IPS-18a (cell line): Measurements from ENCODE around the gene PPP1R9B.
A peak's percentile ranks its signal among the peaks of the same experiment; 100 is the strongest.

Experiments used
- H3K27ac ChIP-seq: one replicate; pipeline ENCODE4 v1.5.1; 2013; ENCODE audit warnings: low read length
- H3K27me3 ChIP-seq: one replicate; pipeline ENCODE4 v1.6.1; 2013; ENCODE audit warnings: mild to moderate bottlenecking, low read length; ENCODE audit not compliant: control insufficient read depth, insufficient read depth
- H3K36me3 ChIP-seq: one replicate; pipeline ENCODE4 v1.6.1; 2013; ENCODE audit warnings: low read depth, low read length; ENCODE audit not compliant: control insufficient read depth
- H3K4me1 ChIP-seq: one replicate; pipeline ENCODE4 v1.6.1; 2013; ENCODE audit warnings: low read depth, low read length; ENCODE audit not compliant: control insufficient read depth
- H3K4me3 ChIP-seq: one replicate; pipeline ENCODE4 v1.5.1; 2013; ENCODE audit warnings: low read length
- H3K9ac ChIP-seq: one replicate; pipeline ENCODE4 v1.6.1; 2013; ENCODE audit warnings: mild to moderate bottlenecking, low read length, moderate library complexity
- H3K9me3 ChIP-seq: one replicate; pipeline ENCODE4 v1.6.1; 2013; ENCODE audit warnings: low read depth, low read length; ENCODE audit not compliant: control insufficient read depth

The PPP1R9B gene

DNA sequence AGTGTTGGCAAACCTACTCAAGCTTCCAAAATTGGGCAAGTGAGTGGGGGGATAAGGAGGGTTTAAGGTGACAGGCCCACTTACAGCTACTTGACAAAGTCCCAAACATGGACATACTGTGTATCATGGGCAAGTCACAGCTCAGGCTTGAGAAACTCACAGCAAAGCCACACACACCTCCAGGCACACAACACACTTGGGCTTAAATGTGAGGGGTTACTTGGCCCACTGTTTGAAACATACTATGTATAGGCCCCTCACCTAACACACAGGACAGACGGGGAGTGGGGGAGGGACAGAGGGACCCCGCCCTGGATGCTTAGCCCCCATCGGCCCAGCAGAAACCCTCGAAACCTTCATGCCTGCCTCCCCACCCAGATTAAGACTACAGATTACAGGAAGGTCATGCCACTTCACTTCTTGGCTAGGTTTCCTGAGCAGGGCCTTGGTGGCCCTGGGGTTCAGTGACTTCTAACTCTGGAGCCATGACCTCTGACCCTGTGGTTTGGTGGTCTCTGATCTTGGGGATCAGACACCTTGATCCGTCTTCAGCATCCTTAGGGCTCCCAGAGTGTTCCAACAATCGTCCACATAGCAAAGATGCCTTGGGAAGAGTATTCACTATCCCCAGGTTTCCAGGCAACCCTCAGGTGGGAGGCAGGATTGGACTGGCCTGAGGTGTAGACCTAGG lies 18.2 kb downstream of the PPP1R9B start:
- H3K27me3 ChIP-seq, result peaks cover 22% of the 10 kb centered on the region
- no peak overlapping the region for H3K4me3 ChIP-seq
- H3K9ac ChIP-seq, result no peak overlapping the region
- H3K4me1 ChIP-seq, result peaks cover 28% of the 10 kb centered on the region
- no peaks in the 10 kb centered on the region for H3K9me3 ChIP-seq
- H3K27ac ChIP-seq, result no peak overlapping the region
- no peaks in the 10 kb centered on the region for H3K36me3 ChIP-seq

DNA sequence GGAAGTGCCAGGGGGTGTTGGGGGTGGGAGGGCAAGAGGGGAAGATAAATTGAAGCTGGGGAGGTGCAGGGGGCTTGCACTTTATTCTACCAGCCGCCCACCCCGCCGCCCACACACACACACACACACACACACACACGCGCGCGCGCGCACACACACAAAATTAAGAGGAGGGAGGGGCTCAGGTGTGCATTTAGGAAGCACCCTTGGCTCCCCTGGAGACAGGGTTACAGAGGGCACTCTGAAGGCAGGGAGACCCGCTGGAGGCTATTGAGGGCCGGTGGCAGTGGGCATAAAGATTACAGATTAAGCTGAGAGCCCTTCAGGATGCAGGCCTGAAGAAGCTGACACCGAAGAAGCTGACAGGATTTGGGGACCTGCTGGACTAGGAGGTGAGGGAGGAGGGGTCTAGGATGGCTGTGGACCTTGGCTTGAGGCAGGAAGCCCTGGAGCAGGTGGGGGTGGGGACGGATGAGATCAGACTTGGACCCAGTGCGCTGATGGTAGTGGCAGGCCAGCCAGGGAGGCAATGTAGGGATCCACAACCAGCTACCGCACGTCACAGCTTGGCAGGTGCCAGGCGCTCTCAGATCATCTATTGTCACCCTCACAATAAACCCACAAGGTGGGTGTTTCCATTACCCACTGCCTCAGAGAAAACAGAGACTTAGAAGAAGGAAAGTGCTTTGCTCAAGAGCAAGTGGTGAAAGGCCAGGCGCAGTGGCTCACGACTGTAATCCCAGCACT lies 19.7 kb downstream of the PPP1R9B start:
- H3K27me3 ChIP-seq, result peaks cover 22% of the 10 kb centered on the region
- no peak overlapping the region for H3K27ac ChIP-seq
- H3K36me3 ChIP-seq, result no peaks in the 10 kb centered on the region
- peak overlapping the region; percentile 61 for H3K4me3 ChIP-seq
- peaks cover 28% of the 10 kb centered on the region for H3K4me1 ChIP-seq
- H3K9me3 ChIP-seq, result no peaks in the 10 kb centered on the region
- H3K9ac ChIP-seq, result no peak overlapping the region

DNA sequence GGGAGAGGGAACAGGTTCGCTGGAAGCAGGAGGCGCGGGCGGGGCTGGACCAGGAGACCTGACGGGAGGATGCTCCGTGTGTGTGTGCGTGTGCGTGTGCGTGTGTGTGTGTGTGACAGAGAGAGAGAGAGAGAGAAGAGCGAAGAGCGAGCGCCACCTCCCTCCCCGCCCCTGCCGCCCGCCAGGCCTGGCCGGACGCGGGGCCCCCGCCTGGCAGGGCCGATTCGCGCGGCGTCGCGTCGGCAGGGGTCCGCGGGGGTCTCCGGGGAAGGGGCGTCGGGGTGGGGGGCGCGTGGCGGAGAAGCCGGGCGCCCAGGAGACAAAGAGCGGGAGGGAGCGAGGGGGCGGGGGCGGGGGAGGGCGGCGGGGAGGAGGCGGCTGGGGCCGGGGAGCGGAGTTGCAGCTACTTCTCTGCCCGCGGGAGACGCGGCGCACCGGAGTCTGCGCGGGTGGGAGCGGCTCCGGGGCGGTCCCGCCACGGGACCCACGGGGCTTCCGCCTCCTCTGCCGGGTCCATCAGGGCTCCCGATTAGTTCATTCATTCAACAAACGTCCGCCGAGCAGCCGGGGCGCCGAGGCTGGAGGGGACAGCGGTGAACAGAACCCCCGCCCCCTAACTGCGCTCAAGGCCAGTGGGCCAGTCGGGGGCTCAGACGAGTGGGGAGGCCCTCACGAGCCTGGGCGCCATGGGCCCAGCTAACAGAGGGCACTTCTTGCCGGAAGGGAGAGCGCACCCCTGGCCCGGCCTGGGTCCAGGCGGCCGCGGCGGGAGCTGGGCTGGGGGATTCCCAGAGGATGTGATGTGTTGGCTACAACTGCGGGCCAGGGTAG lies 20.5 kb downstream of the PPP1R9B start, which contains the start of gene SAMD14:
TSS of gene SAMD14 (minus strand) at position 433 of the 831 bp plus-strand sequence. CDS start 5,201 bp downstream, outside the sequence.
- peak within 1 kb of the TSS; percentile 61 for H3K4me3 ChIP-seq
- peaks cover 22% of the 10 kb centered on the region for H3K27me3 ChIP-seq
- H3K27ac ChIP-seq, result no peak within 1 kb of the TSS
- H3K4me1 ChIP-seq, result peaks cover 28% of the 10 kb centered on the region
- H3K9me3 ChIP-seq, result no peaks in the 10 kb centered on the region
- no peaks in the 10 kb centered on the region for H3K36me3 ChIP-seq
- H3K9ac ChIP-seq, result no peak within 1 kb of the TSS

DNA sequence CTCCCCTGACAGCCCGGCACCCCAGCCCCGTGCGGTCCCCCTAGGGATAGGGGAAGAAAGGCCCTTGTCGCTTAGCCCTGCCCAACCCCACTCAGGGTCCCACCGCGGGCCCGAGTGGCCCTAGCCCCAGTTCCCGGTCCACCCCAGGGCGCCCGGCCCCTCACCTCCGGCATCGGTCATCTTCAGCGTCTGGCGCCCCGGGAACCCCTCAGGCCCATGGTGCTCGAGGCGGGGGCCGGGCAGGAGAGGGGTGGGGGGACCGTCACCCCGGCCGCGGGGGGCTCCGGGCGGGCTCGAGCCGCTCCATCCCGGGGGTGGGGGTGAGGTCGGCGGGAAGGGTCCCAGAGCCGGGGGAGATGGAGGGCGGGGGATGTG lies 21.1 kb downstream of the PPP1R9B start:
- Histone ChIP-seq H3K27me3 (peaks cover 22% of the 10 kb centered on the region), H3K9ac (no peak overlapping the region), H3K4me1 (peaks cover 25% of the 10 kb centered on the region), H3K36me3 (no peaks in the 10 kb centered on the region), H3K4me3 (peak overlapping the region; percentile 45), H3K9me3 (no peaks in the 10 kb centered on the region), H3K27ac (no peak overlapping the region)

DNA sequence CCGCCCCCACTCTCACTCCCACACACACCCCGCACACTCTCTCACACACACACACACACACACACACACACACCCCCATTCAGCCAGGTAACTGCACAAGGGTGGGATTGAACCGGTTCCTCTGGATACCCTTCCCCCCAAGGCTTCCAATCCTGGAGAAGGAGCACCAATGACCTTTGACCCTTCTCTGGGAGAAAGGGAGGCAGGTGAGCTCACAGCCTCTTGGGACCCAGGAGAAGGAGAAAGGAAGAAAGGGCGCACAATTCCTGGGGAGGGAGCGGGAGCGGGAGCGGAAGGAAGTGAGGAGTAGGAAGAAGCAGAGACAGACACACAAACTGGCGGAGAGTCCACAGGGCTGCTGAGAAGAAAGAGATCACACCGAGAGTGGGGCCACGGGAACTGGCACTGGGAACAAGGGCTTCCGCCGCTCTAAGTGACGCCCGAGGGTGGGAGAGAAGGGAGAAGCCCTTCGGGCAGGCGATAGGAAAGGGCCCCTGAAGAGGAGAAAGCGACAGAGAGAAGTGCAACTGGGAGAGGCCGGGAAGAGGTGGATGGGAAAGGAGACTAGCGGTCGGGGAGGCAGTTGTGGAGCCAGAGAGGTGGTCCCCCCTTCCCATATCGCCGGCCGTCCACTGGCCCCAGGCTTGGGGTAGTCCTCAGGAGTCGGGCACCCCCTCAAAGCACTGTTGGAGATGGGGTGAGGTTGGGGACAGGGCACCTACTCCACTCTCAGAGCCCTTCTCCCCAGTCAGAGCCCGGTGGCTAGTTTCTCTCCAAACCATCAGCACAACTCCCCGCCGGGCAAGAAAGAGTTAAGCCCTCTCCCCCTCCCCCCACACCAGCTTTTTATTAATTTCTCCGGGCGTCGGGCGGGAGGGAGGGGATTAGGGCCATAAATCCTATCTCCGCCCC lies 21.8 kb downstream of the PPP1R9B start:
- Histone ChIP-seq H3K9ac (no peak overlapping the region), H3K27me3 (peaks cover 22% of the 10 kb centered on the region), H3K27ac (no peak overlapping the region), H3K9me3 (no peaks in the 10 kb centered on the region), H3K36me3 (no peaks in the 10 kb centered on the region), H3K4me1 (peaks cover 25% of the 10 kb centered on the region), H3K4me3 (peak overlapping the region; percentile 45)

DNA sequence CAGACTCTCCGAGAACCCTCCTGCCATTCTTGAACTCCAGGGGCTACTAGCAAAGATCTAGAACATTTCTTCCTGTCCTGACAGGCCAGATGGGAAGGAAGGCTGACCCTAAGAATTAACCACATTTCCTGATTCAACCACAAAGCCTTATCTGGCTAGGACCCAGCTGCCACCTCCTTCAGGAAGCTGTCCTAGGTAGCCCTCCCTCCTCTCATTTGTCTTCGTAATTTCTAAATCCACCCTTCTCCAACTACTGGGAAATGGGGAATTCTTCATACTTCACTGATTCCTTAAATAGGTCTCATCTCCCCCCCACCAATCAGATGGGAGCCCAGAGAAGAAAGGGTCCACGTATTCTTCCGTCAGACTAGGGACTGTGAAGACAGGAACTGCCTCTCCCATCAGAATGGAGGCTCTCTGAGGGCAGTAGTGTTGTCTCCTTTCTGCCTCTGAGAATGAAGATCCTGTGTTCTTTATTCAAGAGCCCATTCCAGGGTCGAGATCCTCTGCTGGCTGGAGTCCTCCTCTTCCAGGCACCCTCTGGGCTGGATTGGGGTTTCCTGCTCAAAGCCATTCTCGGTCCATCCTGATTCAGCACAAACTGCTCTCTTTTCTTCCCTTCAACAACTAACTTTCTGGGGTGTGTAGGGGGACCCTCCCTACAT lies 22.6 kb downstream of the PPP1R9B start:
- Histone ChIP-seq H3K27me3 (peaks cover 22% of the 10 kb centered on the region), H3K4me3 (peak overlapping the region; percentile 28), H3K9me3 (no peaks in the 10 kb centered on the region), H3K9ac (no peak overlapping the region), H3K27ac (no peak overlapping the region), H3K36me3 (no peaks in the 10 kb centered on the region), H3K4me1 (peaks cover 28% of the 10 kb centered on the region)

DNA sequence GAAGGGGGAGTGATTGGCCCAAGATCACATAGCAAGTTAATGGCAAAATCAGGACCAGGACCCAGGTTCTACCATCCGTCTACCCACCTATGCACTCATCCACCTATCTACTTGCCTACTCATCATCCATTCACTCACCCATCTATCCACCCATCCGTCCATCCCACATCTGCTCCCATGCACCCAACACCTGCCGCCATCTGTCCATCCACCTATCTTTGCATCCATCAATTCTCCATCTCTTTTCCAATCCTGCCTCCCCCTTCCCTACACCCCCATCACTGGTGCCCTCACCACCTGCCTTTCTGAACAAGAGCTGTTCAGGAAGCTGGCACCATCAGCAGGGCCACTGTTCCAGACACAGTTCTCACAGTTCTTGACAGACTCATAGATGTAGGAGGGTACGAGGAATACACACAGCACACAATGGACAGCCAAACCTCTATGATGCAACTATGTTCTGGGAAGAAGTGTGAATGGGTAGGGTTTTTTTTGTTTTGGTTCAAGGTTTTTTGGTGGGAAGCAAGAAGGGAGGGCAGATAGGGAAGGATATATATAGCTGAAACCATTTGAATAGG lies 25.0 kb downstream of the PPP1R9B start:
- H3K4me3 ChIP-seq, result no peak overlapping the region
- H3K4me1 ChIP-seq, result peaks cover 25% of the 10 kb centered on the region
- no peaks in the 10 kb centered on the region for H3K36me3 ChIP-seq
- H3K27me3 ChIP-seq, result peaks cover 5% of the 10 kb centered on the region
- no peaks in the 10 kb centered on the region for H3K9me3 ChIP-seq
- H3K27ac ChIP-seq, result no peak overlapping the region
- H3K9ac ChIP-seq, result no peak overlapping the region

DNA sequence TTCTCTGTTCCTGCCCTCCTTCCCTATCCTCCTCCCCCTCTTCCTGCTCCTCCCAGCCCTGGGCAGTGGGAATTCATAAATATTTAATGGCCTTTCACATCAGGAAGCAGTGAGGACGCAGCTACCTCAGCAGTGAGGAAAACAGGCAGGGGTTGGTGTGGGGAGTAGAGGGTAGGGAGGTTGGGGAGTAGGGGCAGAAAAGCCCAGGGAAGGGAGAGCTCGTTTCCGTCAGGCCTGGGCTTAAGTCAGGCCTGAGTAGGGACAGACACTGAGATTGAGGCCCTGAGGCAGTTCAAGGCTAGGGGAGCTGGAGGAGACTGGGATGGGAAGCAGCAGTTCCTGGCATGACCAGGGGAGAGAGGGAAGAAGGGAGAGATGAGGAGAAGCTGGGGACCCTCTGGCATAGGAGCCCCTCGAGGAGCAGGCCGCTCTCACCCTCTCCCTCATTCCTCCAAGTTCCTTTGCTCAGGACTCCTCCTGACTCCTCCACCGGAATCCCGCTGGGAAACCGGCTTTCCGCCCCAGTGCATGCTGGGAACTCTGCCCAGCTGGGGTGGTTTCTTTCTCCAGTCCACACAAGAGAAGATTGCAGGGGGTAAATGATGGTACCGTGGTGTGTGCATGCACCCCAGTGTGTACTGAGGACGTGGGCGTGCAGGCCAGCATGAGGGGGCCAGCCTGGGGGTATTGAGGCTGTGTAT lies 26.7 kb downstream of the PPP1R9B start:
- H3K27ac ChIP-seq, result no peak overlapping the region
- H3K9ac ChIP-seq, result no peak overlapping the region
- H3K4me3 ChIP-seq, result no peak overlapping the region
- no peaks in the 10 kb centered on the region for H3K9me3 ChIP-seq
- H3K4me1 ChIP-seq, result peaks cover 25% of the 10 kb centered on the region
- no peaks in the 10 kb centered on the region for H3K36me3 ChIP-seq
- peaks cover 11% of the 10 kb centered on the region for H3K27me3 ChIP-seq

DNA sequence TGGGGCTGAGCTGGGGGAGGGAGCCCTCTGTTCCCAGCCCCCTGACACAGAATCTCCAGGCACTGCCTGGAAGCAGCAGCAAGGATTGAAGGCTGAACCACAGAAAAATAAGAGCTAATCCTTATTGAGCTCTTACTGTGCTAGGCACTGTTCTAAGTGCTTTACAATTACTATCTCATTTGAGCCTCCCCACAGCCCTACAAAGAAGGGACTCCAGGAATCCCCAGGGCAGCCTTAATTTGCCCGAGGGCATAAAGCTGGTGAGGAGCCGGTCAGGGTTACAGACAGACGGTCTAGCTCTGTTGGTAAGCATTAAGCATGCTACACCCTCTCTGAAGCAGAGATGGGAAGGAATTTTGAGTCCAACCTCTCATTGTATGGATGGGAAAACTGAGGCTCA lies 27.5 kb downstream of the PPP1R9B start:
- Histone ChIP-seq H3K9me3 (no peaks in the 10 kb centered on the region), H3K27ac (no peak overlapping the region), H3K4me3 (no peak overlapping the region), H3K27me3 (peaks cover 19% of the 10 kb centered on the region), H3K4me1 (peaks cover 23% of the 10 kb centered on the region), H3K9ac (no peak overlapping the region), H3K36me3 (no peaks in the 10 kb centered on the region)
